ENCODE results near the gene IL3.
"Not testable (repeated sequence)": the region's sequence is repeated elsewhere in the genome, so short reads cannot be mapped to it uniquely, and the experiment has no call there.

IL3 gene

GRCh38 chr5:132098621-132099020 is 38.2 kb downstream of the IL3 start:
- no peaks in the 10 kb centered on the region for H3K9me3 Mint-ChIP-seq
- H3K4me1 Mint-ChIP-seq: peaks cover 99% of the 10 kb centered on the region
- peak overlapping the region; percentile 88 for H3K27ac Mint-ChIP-seq
- H3K36me3 Mint-ChIP-seq (ENCODE audit: low read depth): peaks cover 6% of the 10 kb centered on the region
- peak overlapping the region; percentile 55 for H3K4me3 Mint-ChIP-seq
- peaks cover 4% of the 10 kb centered on the region for H3K27me3 Mint-ChIP-seq
- ATAC-seq (no peak), DNase-seq (no peak)

GRCh38 chr5:132099076-132099748 is 38.8 kb downstream of the IL3 start:
- Mint-ChIP-seq H3K4me1 (peaks cover 99% of the 10 kb centered on the region), H3K4me3 (peak overlapping the region; percentile 55), H3K27ac (peak overlapping the region; percentile 88), H3K27me3 (peaks cover 2% of the 10 kb centered on the region), H3K36me3 (ENCODE audit: low read depth) (peaks cover 6% of the 10 kb centered on the region), H3K9me3 (no peaks in the 10 kb centered on the region)
- ATAC-seq (peak; percentile 74), DNase-seq (peak; percentile 68)

GRCh38 chr5:132099905-132100304 is 39.5 kb downstream of the IL3 start:
- H3K4me1 Mint-ChIP-seq: peaks cover 99% of the 10 kb centered on the region
- H3K27ac Mint-ChIP-seq: peak overlapping the region; percentile 88
- H3K27me3 Mint-ChIP-seq: peaks cover 1% of the 10 kb centered on the region
- H3K36me3 Mint-ChIP-seq (ENCODE audit: low read depth): peaks cover 6% of the 10 kb centered on the region
- peak; percentile 2 for ATAC-seq
- H3K4me3 Mint-ChIP-seq: peak overlapping the region; percentile 55
- no peaks in the 10 kb centered on the region for H3K9me3 Mint-ChIP-seq
- DNase-seq: no peak

- Mint-ChIP-seq H3K9me3 (no peaks in the 10 kb centered on the region), H3K36me3 (ENCODE audit: low read depth) (peaks cover 6% of the 10 kb centered on the region), H3K4me3 (peak overlapping the region; percentile 55), H3K27ac (peak overlapping the region; percentile 88), H3K27me3 (peaks cover 1% of the 10 kb centered on the region), H3K4me1 (peaks cover 99% of the 10 kb centered on the region)
- ATAC-seq (peak; percentile 18), DNase-seq (peak; percentile 60)
These were observed 40.3 kb downstream of the IL3 start for GRCh38 chr5:132100672-132101261.

GRCh38 chr5:132101385-132101880 is 41.0 kb downstream of the IL3 start:
- ATAC-seq (no peak), DNase-seq (no peak)
- Mint-ChIP-seq H3K4me3 (peak overlapping the region; percentile 69), H3K4me1 (peaks cover 98% of the 10 kb centered on the region), H3K27me3 (peaks cover 1% of the 10 kb centered on the region), H3K9me3 (no peaks in the 10 kb centered on the region), H3K27ac (peak overlapping the region; percentile 88), H3K36me3 (ENCODE audit: low read depth) (peaks cover 6% of the 10 kb centered on the region)

- H3K27ac Mint-ChIP-seq: peak overlapping the region; percentile 88
- ATAC-seq (peak; percentile 34), DNase-seq (peak; percentile 64)
- peaks cover 4% of the 10 kb centered on the region for H3K36me3 Mint-ChIP-seq (ENCODE audit: low read depth)
- peaks cover 90% of the 10 kb centered on the region for H3K4me1 Mint-ChIP-seq
- H3K4me3 Mint-ChIP-seq: peak overlapping the region; percentile 69
- H3K9me3 Mint-ChIP-seq: no peaks in the 10 kb centered on the region
- peaks cover 1% of the 10 kb centered on the region for H3K27me3 Mint-ChIP-seq
These were observed 41.7 kb downstream of the IL3 start for GRCh38 chr5:132102101-132102701.

- peaks cover 87% of the 10 kb centered on the region for H3K4me1 Mint-ChIP-seq
- DNase-seq (no peak), ATAC-seq (no peak)
- H3K36me3 Mint-ChIP-seq (ENCODE audit: low read depth): peaks cover 4% of the 10 kb centered on the region
- peak overlapping the region; percentile 88 for H3K27ac Mint-ChIP-seq
- H3K27me3 Mint-ChIP-seq: peaks cover 1% of the 10 kb centered on the region
- peak overlapping the region; percentile 69 for H3K4me3 Mint-ChIP-seq
- peaks cover 5% of the 10 kb centered on the region for H3K9me3 Mint-ChIP-seq
These were observed 42.5 kb downstream of the IL3 start for GRCh38 chr5:132102944-132103331.

GRCh38 chr5:132103332-132103951 is 43.0 kb downstream of the IL3 start:
- Mint-ChIP-seq H3K27ac (peak overlapping the region; percentile 88), H3K36me3 (ENCODE audit: low read depth) (peaks cover 4% of the 10 kb centered on the region), H3K4me1 (peaks cover 87% of the 10 kb centered on the region), H3K4me3 (peak overlapping the region; percentile 69), H3K27me3 (peaks cover 1% of the 10 kb centered on the region), H3K9me3 (peaks cover 6% of the 10 kb centered on the region)
- peak; percentile 63 for DNase-seq
- peak; percentile 26 for ATAC-seq

- H3K36me3 Mint-ChIP-seq (ENCODE audit: low read depth): peaks cover 7% of the 10 kb centered on the region
- ATAC-seq (no peak), DNase-seq (no peak)
- peak overlapping the region; percentile 88 for H3K27ac Mint-ChIP-seq
- peaks cover 87% of the 10 kb centered on the region for H3K4me1 Mint-ChIP-seq
- peaks cover 1% of the 10 kb centered on the region for H3K27me3 Mint-ChIP-seq
- peak overlapping the region; percentile 33 for H3K4me3 Mint-ChIP-seq
- H3K9me3 Mint-ChIP-seq: peaks cover 6% of the 10 kb centered on the region
These were observed 43.5 kb downstream of the IL3 start for GRCh38 chr5:132103969-132104391.

GRCh38 chr5:132104556-132104955 is 44.1 kb downstream of the IL3 start:
- Mint-ChIP-seq H3K9me3 (peaks cover 6% of the 10 kb centered on the region), H3K27me3 (peaks cover 1% of the 10 kb centered on the region), H3K27ac (peak overlapping the region; percentile 88), H3K36me3 (ENCODE audit: low read depth) (peaks cover 6% of the 10 kb centered on the region), H3K4me1 (peaks cover 87% of the 10 kb centered on the region), H3K4me3 (peak overlapping the region; percentile 41)
- no peak for DNase-seq
- no peak for ATAC-seq

GRCh38 chr5:132105688-132106087 is 45.2 kb downstream of the IL3 start:
- Mint-ChIP-seq H3K36me3 (ENCODE audit: low read depth) (peaks cover 6% of the 10 kb centered on the region), H3K27me3 (no peaks in the 10 kb centered on the region), H3K9me3 (peaks cover 6% of the 10 kb centered on the region), H3K27ac (peak overlapping the region; percentile 88), H3K4me3 (no peak overlapping the region), H3K4me1 (peaks cover 85% of the 10 kb centered on the region)
- DNase-seq (no peak), ATAC-seq (no peak)

- peak overlapping the region; percentile 81 for H3K27ac Mint-ChIP-seq
- DNase-seq, H3K4me3 Mint-ChIP-seq, ATAC-seq, H3K27me3 Mint-ChIP-seq: not testable (repeated sequence)
- peaks cover 25% of the 10 kb centered on the region for H3K36me3 Mint-ChIP-seq (ENCODE audit: low read depth)
- H3K4me1 Mint-ChIP-seq: peaks cover 85% of the 10 kb centered on the region
- peaks cover 17% of the 10 kb centered on the region for H3K9me3 Mint-ChIP-seq
These were observed 48.0 kb downstream of the IL3 start for GRCh38 chr5:132108495-132108894.

- not testable (repeated sequence) for H3K4me3 Mint-ChIP-seq, ATAC-seq, H3K27me3 Mint-ChIP-seq, DNase-seq
- Mint-ChIP-seq H3K36me3 (ENCODE audit: low read depth) (peaks cover 26% of the 10 kb centered on the region), H3K9me3 (peaks cover 17% of the 10 kb centered on the region), H3K27ac (peak overlapping the region; percentile 81), H3K4me1 (peaks cover 85% of the 10 kb centered on the region)
These were observed 48.5 kb downstream of the IL3 start for GRCh38 chr5:132108957-132109356.

- Mint-ChIP-seq H3K4me1 (peaks cover 85% of the 10 kb centered on the region), H3K9me3 (peaks cover 17% of the 10 kb centered on the region), H3K27ac (peak overlapping the region; percentile 65), H3K4me3 (peak overlapping the region; percentile 39), H3K36me3 (ENCODE audit: low read depth) (peaks cover 28% of the 10 kb centered on the region), H3K27me3 (no peaks in the 10 kb centered on the region)
- no peak for DNase-seq
- ATAC-seq: no peak
These were observed 49.1 kb downstream of the IL3 start for GRCh38 chr5:132109494-132110053.
